CD4-positive, alpha-beta memory T cell (primary cell): ENCODE data around the gene CAPN7. TPM values are rescaled to one million over a fixed set of nuclear protein-coding genes. Genes with fewer than 3 reads are reported as not detected.

Experiments
- CTCF ChIA-PET: fragments of 350-600 bp; sonication (Branson Sonifier 250); formaldehyde crosslinking; loops from one replicate; lab custom pipeline; 2021; ENCODE audit warnings: inconsistent platforms; ENCODE audit not compliant: partially characterized antibody; lab: Charles Lee
- POLR2A ChIA-PET: fragments of 350-600 bp; sonication (Branson Sonifier 250); formaldehyde crosslinking; loops from one replicate; lab custom pipeline; 2021; ENCODE audit not compliant: partially characterized antibody; lab: Charles Lee
- DNase-seq, 5 donors: peaks; one replicate each; pipeline versions ENCODE4 v3.0.0 to v3.0.0-alpha.2; 2020 to 2022; ENCODE audit warnings: mixed read lengths in 1 of 5
- H3K27ac ChIP-seq: one replicate; pipeline ENCODE4 v1.7.0; 2013; ENCODE audit warnings: low read depth, low read length
- H3K27me3 ChIP-seq: 2 replicates; pipeline ENCODE4 v1.7.0; 2013; ENCODE audit warnings: mild to moderate bottlenecking, low read length, moderate library complexity; ENCODE audit not compliant: insufficient read depth
- H3K36me3 ChIP-seq: 2 replicates; pipeline ENCODE4 v1.7.0; 2013; ENCODE audit warnings: mild to moderate bottlenecking, low read length, moderate library complexity; ENCODE audit not compliant: insufficient read depth
- H3K4me1 ChIP-seq: 2 replicates; pipeline ENCODE4 v1.7.0; 2013; ENCODE audit warnings: mild to moderate bottlenecking, low read length, moderate library complexity; ENCODE audit not compliant: insufficient read depth
- H3K4me3 ChIP-seq, 2 donors: one replicate each; pipeline ENCODE4 v1.7.0; 2013; ENCODE audit warnings: low read length in 2 of 2, mild to moderate bottlenecking in 1 of 2
- H3K9me3 ChIP-seq, 2 donors: one replicate each; pipeline ENCODE4 v1.7.0; 2013; ENCODE audit warnings: low read length in 2 of 2, control low read depth in 1 of 2; ENCODE audit not compliant: control insufficient read depth in 1 of 2
- H3K27ac Mint-ChIP-seq, 7 donors: one replicate each; pipeline ENCODE4 v1.8.0; 2020 to 2021; ENCODE audit warnings: mixed read lengths in 7 of 7, mild to moderate bottlenecking in 6 of 7, inconsistent platforms in 3 of 7, moderate library complexity in 3 of 7
- H3K27me3 Mint-ChIP-seq, 2 donors: one replicate each; pipeline ENCODE4 v1.8.0; 2020 to 2021; ENCODE audit warnings: mixed read lengths in 2 of 2
- H3K36me3 Mint-ChIP-seq, 2 donors: one replicate each; pipeline ENCODE4 v1.8.0; 2020 to 2021; ENCODE audit warnings: mixed read lengths in 2 of 2, inconsistent platforms in 1 of 2, mild to moderate bottlenecking in 1 of 2
- H3K4me1 Mint-ChIP-seq, 4 donors: one replicate each; pipeline ENCODE4 v1.8.0; 2020 to 2021; ENCODE audit warnings: mixed read lengths in 4 of 4, mild to moderate bottlenecking in 1 of 4
- H3K4me3 Mint-ChIP-seq, 8 donors: one replicate each; pipeline ENCODE4 v1.8.0; 2020 to 2021; ENCODE audit warnings: mixed read lengths in 8 of 8, mild to moderate bottlenecking in 7 of 8, moderate library complexity in 6 of 8, inconsistent platforms in 3 of 8
- H3K9me3 Mint-ChIP-seq, 8 donors: one replicate each; pipeline ENCODE4 v1.8.0; 2020 to 2021; ENCODE audit warnings: mixed read lengths in 8 of 8, mild to moderate bottlenecking in 5 of 8, inconsistent platforms in 3 of 8, moderate library complexity in 1 of 8
- intact Hi-C: fragments of 100-400 bp; cut with micrococcal nuclease; formaldehyde crosslinking; loops from one replicate; pipeline ENCODE4 v1.15.1; 2023
- polyA plus RNA-seq, 2 donors: library from polyadenylated mRNA; unstranded; fragments of 300-500 nt; fragmentation: Illumina TruSeq; gene quantifications; one replicate each; pipeline ENCODE4 v1.2.3, GENCODE V29; 2021
- total RNA-seq, 2 experiments: library from RNA; stranded (reverse); gene quantifications; one replicate each; pipeline ENCODE4 v1.2.3, GENCODE V29; 2021

CAPN7 gene
- total and polyA plus RNA-seq, 4 experiments from 2014 or later: 18.9 to 103 (median 59.6) TPM

GRCh38 chr3:15265655-15266509 lies 59.8 kb downstream of the CAPN7 start:
- DNase-seq: peak in 1 of 5 donors; percentile 24
- Mint-ChIP-seq H3K27ac (peak overlapping the region; percentile 61 to 95 (median 82)), H3K4me1 (peaks cover 35 to 88% (median 67%) of the 10 kb centered on the region in 4 donors), H3K27me3 (no peaks in the 10 kb centered on the region), H3K9me3 (no peaks in the 10 kb centered on the region), H3K4me3 (peak overlapping the region in 5 of 8 donors; percentile 20 to 51 (median 31)), H3K36me3 (peaks cover 27 to 60% of the 10 kb centered on the region in 2 donors)
- peaks cover 37% of the 10 kb centered on the region for H3K36me3 ChIP-seq
- ChIA-PET CTCF (interaction anchor here (1.6 to 10.0 kb wide), 17 partner anchors 9 to 140 kb away, joined by 3 to 224 read pairs (median 35); partner anchors contain the start of genes CAPN7 and SH3BP5), POLR2A (interaction anchor here (0.7 to 8.1 kb wide), 9 partner anchors 48 to 122 kb away, joined by 3 to 108 read pairs (median 4); partner anchors contain the start of genes CAPN7 and SH3BP5)
- no peaks in the 10 kb centered on the region for H3K27me3 ChIP-seq
- H3K27ac ChIP-seq: no peak overlapping the region
- no peak overlapping the region for H3K4me3 ChIP-seq
- intact Hi-C loops: no loop called here
- H3K9me3 ChIP-seq: no peaks in the 10 kb centered on the region
- peaks cover 65% of the 10 kb centered on the region for H3K4me1 ChIP-seq

GRCh38 chr3:15266510-15267376 lies 60.7 kb downstream of the CAPN7 start:
- Histone ChIP-seq H3K36me3 (peaks cover 28% of the 10 kb centered on the region), H3K27me3 (no peaks in the 10 kb centered on the region), H3K4me3 (no peak overlapping the region), H3K27ac (peak overlapping the region; percentile 4), H3K4me1 (peaks cover 74% of the 10 kb centered on the region), H3K9me3 (no peaks in the 10 kb centered on the region)
- ChIA-PET POLR2A (interaction anchor here (0.6 to 8.1 kb wide), 15 partner anchors 10 to 139 kb away, joined by 3 to 108 read pairs (median 4); partner anchors contain the start of genes CAPN7 and SH3BP5), CTCF (interaction anchor here (0.9 to 10.0 kb wide), 26 partner anchors 10 to 290 kb away, joined by 3 to 224 read pairs (median 23); partner anchors contain the start of genes CAPN7 and SH3BP5)
- H3K36me3 Mint-ChIP-seq: peaks cover 21 to 53% of the 10 kb centered on the region in 2 donors
- H3K4me1 Mint-ChIP-seq: peaks cover 36 to 84% (median 66%) of the 10 kb centered on the region in 4 donors
- peak in 1 of 5 donors; percentile 47 for DNase-seq
- H3K4me3 Mint-ChIP-seq: peak overlapping the region in 1 of 8 donors; percentile 20
- H3K27me3 Mint-ChIP-seq: no peaks in the 10 kb centered on the region
- intact Hi-C loops: no loop called here
- peak overlapping the region; percentile 19 to 85 (median 65) for H3K27ac Mint-ChIP-seq
- peaks cover 0 to 2% (median 0%) of the 10 kb centered on the region in 8 donors for H3K9me3 Mint-ChIP-seq

- peak in 1 of 5 donors; percentile 18 for DNase-seq
- H3K36me3 Mint-ChIP-seq: peaks cover 20 to 55% of the 10 kb centered on the region in 2 donors
These were observed 61.5 kb downstream of the CAPN7 start for GRCh38 chr3:15267502-15267901.

GRCh38 chr3:15268033-15268631 lies 62.1 kb downstream of the CAPN7 start:
- Histone ChIP-seq H3K36me3 (peaks cover 24% of the 10 kb centered on the region), H3K9me3 (no peaks in the 10 kb centered on the region), H3K27ac (peak overlapping the region; percentile 65), H3K4me3 (no peak overlapping the region), H3K27me3 (no peaks in the 10 kb centered on the region), H3K4me1 (peaks cover 88% of the 10 kb centered on the region)
- peaks cover 50 to 93% (median 77%) of the 10 kb centered on the region in 4 donors for H3K4me1 Mint-ChIP-seq
- peak overlapping the region; percentile 35 to 96 (median 87) for H3K27ac Mint-ChIP-seq
- peaks cover 20 to 53% of the 10 kb centered on the region in 2 donors for H3K36me3 Mint-ChIP-seq
- peak overlapping the region in 7 of 8 donors; percentile 24 to 86 (median 60) for H3K4me3 Mint-ChIP-seq
- peak; percentile 82 to 85 (median 83) for DNase-seq
- ChIA-PET POLR2A (interaction anchor here (0.6 to 8.1 kb wide), 26 partner anchors 9 to 137 kb away, joined by 3 to 108 read pairs (median 5); partner anchors contain the start of genes CAPN7 and SH3BP5), CTCF (interaction anchor here (0.6 to 10.0 kb wide), 52 partner anchors 9 to 289 kb away, joined by 3 to 224 read pairs (median 7); partner anchors contain the start of genes CAPN7 and SH3BP5)
- intact Hi-C loops: loop anchor here (1.0 kb wide), 6 partner anchors 64 to 289 kb away; partner anchors contain the start of gene SH3BP5
- H3K27me3 Mint-ChIP-seq: no peaks in the 10 kb centered on the region
- peaks cover 0 to 2% (median 0%) of the 10 kb centered on the region in 8 donors for H3K9me3 Mint-ChIP-seq

More at GRCh38 chr3:15267502-15267901, 61.5 kb downstream of the CAPN7 start:
- intact Hi-C loops: no loop called here
- no peaks in the 10 kb centered on the region for H3K9me3 ChIP-seq
- H3K4me1 Mint-ChIP-seq: peaks cover 43 to 88% (median 72%) of the 10 kb centered on the region in 4 donors
- no peak overlapping the region for H3K4me3 Mint-ChIP-seq
- H3K4me1 ChIP-seq: peaks cover 81% of the 10 kb centered on the region
- peak overlapping the region; percentile 4 for H3K27ac ChIP-seq
- no peaks in the 10 kb centered on the region for H3K27me3 Mint-ChIP-seq
- peak overlapping the region in 5 of 7 donors; percentile 71 to 96 (median 90) for H3K27ac Mint-ChIP-seq
- H3K27me3 ChIP-seq: no peaks in the 10 kb centered on the region
- no peak overlapping the region for H3K4me3 ChIP-seq
- ChIA-PET CTCF (interaction anchor here (0.7 to 10.0 kb wide), 51 partner anchors 8 to 289 kb away, joined by 3 to 224 read pairs (median 7); partner anchors contain the start of genes CAPN7 and SH3BP5), POLR2A (interaction anchor here (0.6 to 8.1 kb wide), 27 partner anchors 8 to 138 kb away, joined by 3 to 108 read pairs (median 5); partner anchors contain the start of genes CAPN7 and SH3BP5)
- peaks cover 0 to 2% (median 0%) of the 10 kb centered on the region in 8 donors for H3K9me3 Mint-ChIP-seq
- H3K36me3 ChIP-seq: peaks cover 24% of the 10 kb centered on the region

GRCh38 chr3:15269091-15269989 lies 63.3 kb downstream of the CAPN7 start:
- Mint-ChIP-seq H3K27me3 (no peaks in the 10 kb centered on the region), H3K9me3 (peaks cover 0 to 2% (median 0%) of the 10 kb centered on the region in 8 donors), H3K36me3 (peaks cover 24 to 51% of the 10 kb centered on the region in 2 donors), H3K4me3 (peak overlapping the region; percentile 70 to 95 (median 78)), H3K4me1 (peaks cover 54 to 94% (median 81%) of the 10 kb centered on the region in 4 donors), H3K27ac (peak overlapping the region; percentile 91 to 96 (median 95))
- peak overlapping the region; percentile 21 to 27 for H3K4me3 ChIP-seq
- H3K36me3 ChIP-seq: peaks cover 24% of the 10 kb centered on the region
- DNase-seq: peak; percentile 72 to 96 (median 82)
- peaks cover 97% of the 10 kb centered on the region for H3K4me1 ChIP-seq
- no peaks in the 10 kb centered on the region for H3K27me3 ChIP-seq
- ChIA-PET POLR2A (interaction anchor here (0.7 to 8.1 kb wide), 21 partner anchors 10 to 278 kb away, joined by 3 to 108 read pairs (median 5); partner anchors contain the start of genes CAPN7 and SH3BP5), CTCF (interaction anchor here (1.0 to 10.0 kb wide), 27 partner anchors 9 to 136 kb away, joined by 3 to 224 read pairs (median 14); partner anchors contain the start of genes CAPN7 and SH3BP5)
- no peaks in the 10 kb centered on the region for H3K9me3 ChIP-seq
- peak overlapping the region; percentile 65 for H3K27ac ChIP-seq
- intact Hi-C loops: no loop called here
